ENCODE data around the gene LTBP1.

LTBP1 gene

GRCh38 chr2:33264766-33265165 lies 318.0 kb downstream of the LTBP1 start:
- H3K4me3 ChIP-seq (ENCODE audit: low read depth, low read length), result no peak overlapping the region
- TF ChIP-seq CTCF (IDR thresholded peaks at IDR 0.05; ENCODE audit: low read depth, low read length, missing control alignments), result no peak
- in situ Hi-C loops (cut with HindIII; ENCODE audit: low sequenced_read_pairs), result no loop called here
- no peak for DNase-seq (ENCODE audit: low read depth)

GRCh38 chr2:33265584-33266338 lies 319.0 kb downstream of the LTBP1 start:
- in situ Hi-C loops (cut with HindIII; ENCODE audit: low sequenced_read_pairs), result no loop called here
- H3K4me3 ChIP-seq (ENCODE audit: low read depth, low read length), result no peak overlapping the region
- DNase-seq (ENCODE audit: low read depth), result no peak
- no peak for TF ChIP-seq CTCF (IDR thresholded peaks at IDR 0.05; ENCODE audit: low read depth, low read length, missing control alignments)

- DNase-seq (ENCODE audit: low read depth), result no peak
- TF ChIP-seq CTCF (IDR thresholded peaks at IDR 0.05; ENCODE audit: low read depth, low read length, missing control alignments), result no peak
- H3K4me3 ChIP-seq (ENCODE audit: low read depth, low read length), result no peak overlapping the region
- in situ Hi-C loops (cut with HindIII; ENCODE audit: low sequenced_read_pairs), result no loop called here
Observed at GRCh38 chr2:33266467-33266866, 319.7 kb downstream of the LTBP1 start.

GRCh38 chr2:33267043-33267442 lies 320.3 kb downstream of the LTBP1 start:
- no peak for DNase-seq (ENCODE audit: low read depth)
- in situ Hi-C loops (cut with HindIII; ENCODE audit: low sequenced_read_pairs), result no loop called here
- TF ChIP-seq CTCF (IDR thresholded peaks at IDR 0.05; ENCODE audit: low read depth, low read length, missing control alignments), result no peak
- no peak overlapping the region for H3K4me3 ChIP-seq (ENCODE audit: low read depth, low read length)

GRCh38 chr2:33267756-33268155 lies 321.0 kb downstream of the LTBP1 start:
- no peak for TF ChIP-seq CTCF (IDR thresholded peaks at IDR 0.05; ENCODE audit: low read depth, low read length, missing control alignments)
- H3K4me3 ChIP-seq (ENCODE audit: low read depth, low read length), result no peak overlapping the region
- DNase-seq (ENCODE audit: low read depth), result no peak
- in situ Hi-C loops (cut with HindIII; ENCODE audit: low sequenced_read_pairs), result no loop called here

GRCh38 chr2:33268246-33268831 lies 321.6 kb downstream of the LTBP1 start:
- TF ChIP-seq CTCF (IDR thresholded peaks at IDR 0.05; ENCODE audit: low read depth, low read length, missing control alignments), result no peak
- H3K4me3 ChIP-seq (ENCODE audit: low read depth, low read length), result no peak overlapping the region
- no peak for DNase-seq (ENCODE audit: low read depth)
- in situ Hi-C loops (cut with HindIII; ENCODE audit: low sequenced_read_pairs), result no loop called here

Data from astrocyte of the cerebellum (primary cell).